ENCODE data around the gene ICOSLG.

The ICOSLG gene

DNA sequence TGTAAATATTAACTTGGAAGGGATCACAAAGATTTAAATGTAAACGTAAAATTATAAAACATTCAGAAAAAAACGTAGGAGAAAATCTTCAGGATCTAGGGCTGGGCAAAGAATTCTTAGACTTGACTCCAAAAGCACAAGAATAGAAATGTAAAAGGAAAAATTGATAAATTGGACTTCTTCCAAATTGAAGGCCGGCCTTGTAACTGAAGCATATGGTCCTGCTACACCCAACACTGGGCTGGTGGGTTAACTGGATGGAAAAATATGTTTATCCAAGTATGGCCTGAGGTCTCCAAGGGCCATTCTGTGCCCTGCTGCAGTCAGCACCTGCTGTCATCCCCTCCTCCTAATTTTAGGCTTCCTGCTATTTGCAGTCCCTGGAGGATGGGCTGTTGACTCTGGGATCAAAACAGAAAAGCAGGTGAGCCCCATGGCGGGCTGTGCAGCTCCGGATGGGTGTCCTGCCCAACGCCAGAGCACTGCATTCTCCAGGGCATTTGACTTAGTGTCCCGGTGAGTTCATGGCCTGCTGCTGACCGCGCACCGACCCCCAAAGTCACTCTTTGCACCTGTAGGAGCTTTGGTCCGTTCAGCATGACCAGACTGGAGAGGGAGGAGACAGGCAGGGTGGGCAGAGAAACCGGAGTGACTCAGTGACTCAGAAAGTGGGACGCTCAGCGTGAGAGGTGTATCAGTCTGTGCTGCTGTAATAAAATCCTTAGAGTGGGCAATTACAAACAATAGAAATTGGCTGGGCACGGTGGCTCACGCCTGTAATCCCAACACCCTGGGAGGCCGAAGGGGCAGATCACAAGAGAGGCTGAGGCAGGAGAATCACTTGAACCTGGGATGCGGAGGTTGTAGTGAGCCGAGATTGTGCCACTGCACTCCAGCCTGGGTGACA, 38.9 kb upstream of the ICOSLG start:
- Histone ChIP-seq H3K9ac (ENCODE audit: low read depth, low read length) (no peak overlapping the region), H3K36me3 (ENCODE audit: insufficient read depth, low read length) (no peaks in the 10 kb centered on the region), H3K4me2 (ENCODE audit: low read length) (no peak overlapping the region), H3K4me1 (ENCODE audit: control insufficient read depth, insufficient read depth, low read length) (no peaks in the 10 kb centered on the region), H3K9me3 (replicated peaks; ENCODE audit: low read length) (no peaks in the 10 kb centered on the region), H3K4me3 (ENCODE audit: low read length) (no peak overlapping the region), H3K27me3 (ENCODE audit: control insufficient read depth, insufficient read depth, low read length) (peaks cover 10% of the 10 kb centered on the region)

DNA sequence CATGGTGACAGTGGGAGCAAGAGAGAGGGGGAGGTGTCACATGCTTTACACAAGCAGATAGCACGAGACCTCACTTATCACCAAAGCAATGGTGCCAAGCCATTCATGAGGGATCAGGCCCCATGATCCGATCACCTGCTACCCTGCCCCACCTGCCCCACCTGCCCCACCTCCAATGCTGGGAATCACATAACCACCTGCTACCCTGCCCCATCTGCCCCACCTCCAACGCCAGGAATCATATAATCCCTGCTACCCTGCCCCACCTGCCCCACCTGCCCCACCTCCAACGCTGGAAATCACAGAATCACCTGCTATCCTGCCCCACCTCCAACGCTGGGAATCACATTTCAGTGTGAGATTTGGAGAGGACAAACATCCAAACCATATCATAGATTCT, 34.3 kb upstream of the ICOSLG start:
- no peaks in the 10 kb centered on the region for H3K9me3 ChIP-seq (replicated peaks; ENCODE audit: low read length)
- H3K27me3 ChIP-seq (ENCODE audit: control insufficient read depth, insufficient read depth, low read length), result peaks cover 26% of the 10 kb centered on the region
- H3K36me3 ChIP-seq (ENCODE audit: insufficient read depth, low read length), result no peaks in the 10 kb centered on the region
- H3K4me2 ChIP-seq (ENCODE audit: low read length), result no peak overlapping the region
- no peaks in the 10 kb centered on the region for H3K4me1 ChIP-seq (ENCODE audit: control insufficient read depth, insufficient read depth, low read length)
- no peak overlapping the region for H3K9ac ChIP-seq (ENCODE audit: low read depth, low read length)
- no peak overlapping the region for H3K4me3 ChIP-seq (ENCODE audit: low read length)

DNA sequence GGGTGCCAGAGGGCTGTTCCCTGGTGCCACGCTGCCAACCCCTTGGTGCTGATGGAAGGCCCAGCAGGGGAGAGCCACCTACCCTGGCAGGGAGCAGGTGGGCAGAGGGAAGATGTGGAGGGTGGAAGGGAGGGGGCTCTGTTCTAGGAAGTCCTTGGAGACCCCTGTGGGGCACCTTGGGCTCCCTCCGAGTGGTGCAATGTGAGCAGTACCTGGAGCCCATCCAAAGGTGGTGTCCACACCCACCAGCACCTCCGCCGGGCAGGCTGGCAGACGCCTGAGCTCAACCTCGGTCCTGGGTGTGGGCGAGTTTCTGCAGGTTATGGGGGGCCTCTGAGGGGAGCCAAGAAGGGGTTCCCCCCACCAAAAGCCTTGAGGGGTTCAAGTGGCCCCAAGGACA, 32.3 kb upstream of the ICOSLG start:
- Histone ChIP-seq H3K4me3 (ENCODE audit: low read length) (no peak overlapping the region), H3K9ac (ENCODE audit: low read depth, low read length) (no peak overlapping the region), H3K27me3 (ENCODE audit: control insufficient read depth, insufficient read depth, low read length) (peaks cover 22% of the 10 kb centered on the region), H3K9me3 (replicated peaks; ENCODE audit: low read length) (no peaks in the 10 kb centered on the region), H3K4me1 (ENCODE audit: control insufficient read depth, insufficient read depth, low read length) (no peaks in the 10 kb centered on the region), H3K36me3 (ENCODE audit: insufficient read depth, low read length) (no peaks in the 10 kb centered on the region), H3K4me2 (ENCODE audit: low read length) (no peak overlapping the region)

DNA sequence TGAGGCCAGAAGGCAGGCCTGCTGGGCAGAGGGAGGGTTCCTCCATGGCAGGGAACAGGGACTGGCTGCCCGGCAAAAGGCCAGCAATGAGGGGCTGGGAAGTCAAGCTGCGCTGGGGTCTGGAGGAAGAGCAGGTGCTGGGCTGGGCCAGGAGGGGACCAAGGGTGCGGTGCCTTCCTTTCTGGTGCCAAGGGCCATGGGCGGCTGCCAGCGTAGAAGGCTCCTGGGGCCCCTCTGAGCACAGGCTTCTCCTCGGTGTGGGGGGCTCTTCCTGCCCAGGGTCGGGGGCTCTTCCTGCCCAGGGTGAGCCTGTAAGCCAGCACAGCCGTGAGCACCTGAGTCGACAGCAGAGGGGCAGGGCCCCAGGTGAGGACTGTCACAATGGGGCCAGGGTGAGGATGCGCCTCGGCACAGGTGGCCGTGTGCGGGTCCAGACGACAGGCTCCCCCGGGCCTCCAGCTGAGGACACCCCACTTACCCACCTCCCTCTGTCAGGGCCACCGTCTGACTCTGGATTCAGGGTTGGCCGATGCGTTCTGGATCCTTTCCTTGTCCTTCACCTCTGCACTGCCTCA, 31.6 kb upstream of the ICOSLG start:
- Histone ChIP-seq H3K9me3 (replicated peaks; ENCODE audit: low read length) (no peaks in the 10 kb centered on the region), H3K4me2 (ENCODE audit: low read length) (no peak overlapping the region), H3K4me1 (ENCODE audit: control insufficient read depth, insufficient read depth, low read length) (no peaks in the 10 kb centered on the region), H3K36me3 (ENCODE audit: insufficient read depth, low read length) (no peaks in the 10 kb centered on the region), H3K9ac (ENCODE audit: low read depth, low read length) (no peak overlapping the region), H3K27me3 (ENCODE audit: control insufficient read depth, insufficient read depth, low read length) (peaks cover 27% of the 10 kb centered on the region), H3K4me3 (ENCODE audit: low read length) (no peak overlapping the region)

DNA sequence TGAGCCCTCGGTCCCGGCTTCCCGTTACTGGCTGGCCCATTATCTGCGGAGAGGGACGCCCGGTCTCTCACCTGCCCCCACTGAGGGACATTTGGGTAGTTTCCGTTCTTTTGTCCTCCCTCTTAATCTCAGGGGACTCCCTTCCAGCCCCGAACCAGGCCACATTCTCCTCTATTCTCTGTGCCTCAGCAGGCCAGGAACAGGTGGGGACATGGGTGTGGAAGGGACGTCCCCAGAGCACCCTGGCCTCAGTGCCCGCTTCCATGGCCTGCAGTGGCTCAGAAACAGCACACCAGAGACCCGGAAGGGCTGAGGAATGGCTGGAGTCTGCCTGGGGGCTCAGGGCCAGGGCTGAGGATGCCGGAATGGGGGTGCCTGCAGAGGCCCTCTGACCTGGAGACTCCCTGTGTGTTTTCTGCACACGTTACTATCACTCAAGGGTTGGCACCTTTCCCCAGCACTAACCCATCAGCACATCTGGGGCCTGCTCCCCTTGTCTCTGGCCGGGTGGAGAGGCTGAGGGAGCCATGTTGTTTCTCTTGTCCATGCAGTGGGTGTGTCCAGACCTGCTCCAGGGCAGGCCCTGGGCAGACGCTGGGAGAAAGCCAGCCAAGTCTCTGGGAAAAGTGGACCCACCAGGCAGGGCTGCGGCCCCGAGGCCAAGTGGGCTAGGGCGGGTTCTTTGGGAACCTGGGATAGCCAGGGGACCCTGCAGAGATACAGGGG, 31.0 kb upstream of the ICOSLG start:
- no peak overlapping the region for H3K4me3 ChIP-seq (ENCODE audit: low read length)
- H3K9me3 ChIP-seq (replicated peaks; ENCODE audit: low read length), result no peaks in the 10 kb centered on the region
- peaks cover 27% of the 10 kb centered on the region for H3K27me3 ChIP-seq (ENCODE audit: control insufficient read depth, insufficient read depth, low read length)
- no peaks in the 10 kb centered on the region for H3K4me1 ChIP-seq (ENCODE audit: control insufficient read depth, insufficient read depth, low read length)
- H3K4me2 ChIP-seq (ENCODE audit: low read length), result no peak overlapping the region
- H3K9ac ChIP-seq (ENCODE audit: low read depth, low read length), result no peak overlapping the region
- no peaks in the 10 kb centered on the region for H3K36me3 ChIP-seq (ENCODE audit: insufficient read depth, low read length)

DNA sequence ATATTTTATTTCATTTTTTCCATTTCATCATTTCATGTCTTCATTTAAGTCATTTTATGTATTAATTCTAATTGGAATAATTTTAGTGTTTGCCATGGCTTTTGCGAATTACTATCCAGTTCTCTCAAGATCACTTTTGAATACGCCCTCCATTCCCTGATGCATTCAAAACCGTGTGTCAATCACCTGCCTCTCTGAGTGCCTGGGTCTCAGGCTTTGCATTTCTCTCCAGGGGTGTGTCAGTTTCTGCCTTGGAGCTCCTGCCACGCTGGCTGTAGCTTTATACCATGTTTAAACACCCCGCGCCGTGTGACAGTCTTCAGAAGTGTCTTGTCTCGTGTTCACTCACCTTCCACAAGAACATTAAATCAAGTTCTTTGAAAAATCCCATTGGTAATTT, 28.3 kb upstream of the ICOSLG start:
- Histone ChIP-seq H3K9me3 (replicated peaks; ENCODE audit: low read length) (no peaks in the 10 kb centered on the region), H3K9ac (ENCODE audit: low read depth, low read length) (no peak overlapping the region), H3K4me2 (ENCODE audit: low read length) (no peak overlapping the region), H3K27me3 (ENCODE audit: control insufficient read depth, insufficient read depth, low read length) (peaks cover 22% of the 10 kb centered on the region), H3K4me3 (ENCODE audit: low read length) (no peak overlapping the region), H3K36me3 (ENCODE audit: insufficient read depth, low read length) (no peaks in the 10 kb centered on the region), H3K4me1 (ENCODE audit: control insufficient read depth, insufficient read depth, low read length) (no peaks in the 10 kb centered on the region)

DNA sequence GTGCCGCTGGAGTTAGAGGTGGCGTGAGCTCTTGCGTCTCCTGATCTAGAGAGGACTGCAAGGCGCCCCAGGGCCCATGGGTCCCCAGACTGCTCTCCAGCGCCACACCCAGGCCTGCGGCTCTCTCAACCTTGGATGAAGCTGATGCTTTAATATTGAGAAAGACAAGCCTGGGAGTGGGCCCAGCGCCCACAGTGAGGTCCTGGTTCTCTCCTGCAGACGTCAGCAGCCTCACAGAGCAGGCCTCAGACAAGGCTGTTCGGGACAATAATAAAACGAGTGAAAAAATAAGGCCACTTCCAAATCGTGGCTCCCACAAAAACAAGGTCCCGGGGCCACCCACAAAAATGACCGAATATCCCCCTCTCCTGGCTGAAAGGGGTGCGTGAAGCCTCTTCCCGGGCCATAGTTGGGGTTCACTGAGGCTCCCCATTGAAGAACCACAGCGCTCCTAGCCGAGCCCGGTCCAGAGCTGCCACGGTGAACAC, 27.0 kb upstream of the ICOSLG start:
- peaks cover 14% of the 10 kb centered on the region for H3K27me3 ChIP-seq (ENCODE audit: control insufficient read depth, insufficient read depth, low read length)
- H3K36me3 ChIP-seq (ENCODE audit: insufficient read depth, low read length), result no peaks in the 10 kb centered on the region
- no peaks in the 10 kb centered on the region for H3K4me1 ChIP-seq (ENCODE audit: control insufficient read depth, insufficient read depth, low read length)
- H3K9me3 ChIP-seq (replicated peaks; ENCODE audit: low read length), result no peaks in the 10 kb centered on the region
- H3K4me3 ChIP-seq (ENCODE audit: low read length), result no peak overlapping the region
- H3K9ac ChIP-seq (ENCODE audit: low read depth, low read length), result no peak overlapping the region
- no peak overlapping the region for H3K4me2 ChIP-seq (ENCODE audit: low read length)

DNA sequence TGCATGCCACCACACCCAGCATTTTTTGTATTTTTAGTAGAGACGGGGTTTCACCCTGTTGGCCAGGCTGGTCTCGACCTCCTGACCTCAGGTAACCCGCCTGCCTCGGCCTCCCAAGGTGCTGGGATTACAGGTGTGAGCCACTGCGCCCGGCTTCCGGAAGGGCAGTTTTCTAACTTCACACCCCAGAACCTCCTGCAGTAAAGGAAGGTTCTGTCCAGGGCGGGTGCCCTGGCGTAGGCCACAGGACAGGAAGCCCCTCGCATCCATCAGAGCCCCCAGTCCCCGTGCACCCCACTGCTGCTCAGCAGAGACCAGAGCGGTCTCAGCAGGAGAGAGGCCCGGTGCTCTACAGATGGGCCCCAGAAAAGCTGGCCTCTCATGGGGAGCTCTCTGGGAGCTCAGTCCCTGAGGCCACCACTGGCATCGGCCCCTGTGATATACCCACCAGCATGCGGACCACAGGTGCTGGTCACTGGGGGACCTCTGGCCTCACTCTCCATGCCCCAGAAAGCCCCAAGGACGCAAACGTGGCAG, 25.1 kb upstream of the ICOSLG start:
- H3K9ac ChIP-seq (ENCODE audit: low read depth, low read length), result no peak overlapping the region
- H3K4me1 ChIP-seq (ENCODE audit: control insufficient read depth, insufficient read depth, low read length), result no peaks in the 10 kb centered on the region
- peaks cover 7% of the 10 kb centered on the region for H3K27me3 ChIP-seq (ENCODE audit: control insufficient read depth, insufficient read depth, low read length)
- no peaks in the 10 kb centered on the region for H3K9me3 ChIP-seq (replicated peaks; ENCODE audit: low read length)
- H3K4me2 ChIP-seq (ENCODE audit: low read length), result no peak overlapping the region
- no peaks in the 10 kb centered on the region for H3K36me3 ChIP-seq (ENCODE audit: insufficient read depth, low read length)
- no peak overlapping the region for H3K4me3 ChIP-seq (ENCODE audit: low read length)

DNA sequence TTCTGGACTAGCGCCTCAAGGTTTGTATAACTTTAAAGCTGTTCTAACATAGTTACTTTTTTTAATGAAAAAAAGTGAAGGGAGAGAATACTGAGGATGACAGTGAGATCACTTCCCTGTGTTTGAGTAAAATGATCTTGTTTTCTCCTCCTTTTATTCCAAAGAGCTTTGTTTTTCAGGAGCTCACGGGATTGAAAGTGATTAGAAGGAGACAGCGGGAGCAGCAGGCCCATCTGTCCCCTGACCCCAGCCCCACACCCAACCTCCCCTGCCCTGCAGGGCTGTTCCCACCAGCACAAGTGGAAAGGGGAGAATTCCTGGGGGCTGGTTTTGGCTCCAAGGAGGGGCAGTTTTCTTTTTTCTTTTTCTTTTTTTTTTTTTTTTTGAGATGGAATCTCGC, 23.0 kb upstream of the ICOSLG start:
- no peaks in the 10 kb centered on the region for H3K4me1 ChIP-seq (ENCODE audit: control insufficient read depth, insufficient read depth, low read length)
- no peak overlapping the region for H3K4me2 ChIP-seq (ENCODE audit: low read length)
- peaks cover 12% of the 10 kb centered on the region for H3K27me3 ChIP-seq (ENCODE audit: control insufficient read depth, insufficient read depth, low read length)
- no peak overlapping the region for H3K4me3 ChIP-seq (ENCODE audit: low read length)
- no peak overlapping the region for H3K9ac ChIP-seq (ENCODE audit: low read depth, low read length)
- H3K36me3 ChIP-seq (ENCODE audit: insufficient read depth, low read length), result no peaks in the 10 kb centered on the region
- no peaks in the 10 kb centered on the region for H3K9me3 ChIP-seq (replicated peaks; ENCODE audit: low read length)

DNA sequence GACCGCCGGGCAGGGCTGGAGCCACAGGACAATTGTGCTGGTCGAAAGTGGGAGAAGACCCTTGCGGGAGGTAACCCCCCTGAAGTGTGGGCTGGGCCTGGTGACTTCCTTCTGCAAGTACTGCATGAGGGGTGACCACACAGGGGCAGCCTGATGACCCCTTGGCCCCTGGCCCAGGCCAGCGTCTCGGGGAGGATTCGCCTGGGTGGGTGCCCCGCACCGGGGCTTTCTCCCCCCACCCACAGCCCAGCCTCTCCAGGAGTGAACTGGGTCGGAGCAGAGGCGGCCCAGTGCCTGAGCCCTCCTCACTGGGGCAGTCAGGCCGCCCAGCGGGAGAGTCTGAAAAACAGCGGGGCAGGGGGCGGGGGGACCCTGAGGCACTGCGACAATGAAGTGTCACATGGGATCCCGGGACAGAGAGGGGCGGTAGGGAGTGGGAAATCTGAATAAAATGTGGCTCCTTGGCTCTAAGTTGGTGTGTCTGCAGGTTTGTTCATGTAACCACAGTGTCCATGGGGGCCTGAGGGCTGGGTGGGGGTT, 22.5 kb upstream of the ICOSLG start:
- Histone ChIP-seq H3K27me3 (ENCODE audit: control insufficient read depth, insufficient read depth, low read length) (peaks cover 16% of the 10 kb centered on the region), H3K36me3 (ENCODE audit: insufficient read depth, low read length) (no peaks in the 10 kb centered on the region), H3K4me1 (ENCODE audit: control insufficient read depth, insufficient read depth, low read length) (no peaks in the 10 kb centered on the region), H3K4me2 (ENCODE audit: low read length) (no peak overlapping the region), H3K4me3 (ENCODE audit: low read length) (no peak overlapping the region), H3K9me3 (replicated peaks; ENCODE audit: low read length) (no peaks in the 10 kb centered on the region), H3K9ac (ENCODE audit: low read depth, low read length) (no peak overlapping the region)

DNA sequence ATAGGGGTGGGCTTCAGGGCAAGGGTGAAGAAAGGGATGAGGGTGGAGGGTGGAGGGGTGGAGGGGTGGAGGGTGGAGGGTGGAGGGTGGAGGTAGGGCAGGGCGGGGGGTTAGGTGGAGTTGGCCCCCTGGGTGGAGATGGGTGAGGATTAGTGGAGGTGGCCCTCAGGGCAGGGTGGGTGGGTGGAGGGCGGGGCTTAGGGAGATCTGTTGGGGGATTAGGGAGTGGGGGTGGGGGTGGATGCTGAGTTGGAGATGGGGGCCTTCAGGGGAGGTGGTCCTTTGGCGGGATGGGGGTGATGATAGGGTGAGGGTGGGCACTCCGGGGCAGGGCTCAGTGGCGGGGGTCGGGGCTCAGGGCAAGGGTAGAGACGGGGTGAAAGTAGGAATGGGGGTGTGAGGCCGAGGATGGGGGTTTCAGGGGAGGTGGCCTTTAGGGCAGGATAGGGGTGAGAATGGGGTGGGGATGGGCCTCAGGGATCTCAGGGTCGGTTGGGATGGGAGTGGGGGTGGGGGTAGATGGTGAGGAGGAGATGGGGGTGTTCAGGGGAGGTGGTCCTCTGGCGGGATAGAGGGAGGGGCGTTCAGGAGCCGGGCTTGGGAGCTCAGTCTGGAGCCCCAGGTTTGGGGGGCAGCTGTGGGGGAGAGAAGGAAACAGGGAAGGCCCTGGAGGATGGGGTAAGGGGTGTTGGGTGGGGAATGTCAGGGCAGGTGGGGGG, 21.8 kb upstream of the ICOSLG start:
- Histone ChIP-seq H3K36me3 (ENCODE audit: insufficient read depth, low read length) (no peaks in the 10 kb centered on the region), H3K9me3 (replicated peaks; ENCODE audit: low read length) (no peaks in the 10 kb centered on the region), H3K4me2 (ENCODE audit: low read length) (no peak overlapping the region), H3K4me3 (ENCODE audit: low read length) (no peak overlapping the region), H3K4me1 (ENCODE audit: control insufficient read depth, insufficient read depth, low read length) (no peaks in the 10 kb centered on the region), H3K27me3 (ENCODE audit: control insufficient read depth, insufficient read depth, low read length) (peaks cover 9% of the 10 kb centered on the region), H3K9ac (ENCODE audit: low read depth, low read length) (no peak overlapping the region)

Measured in skeletal muscle satellite cell (primary cell).